Neuron (in vitro differentiated cells): ENCODE data around the gene CHAF1A.

ENCODE experiments used
- H2AFZ ChIP-seq: one replicate; pipeline ENCODE4 v1.6.1; 2013; ENCODE audit warnings: low read depth, mild to moderate bottlenecking, inconsistent platforms, low read length, moderate library complexity
- H3K27me3 ChIP-seq: one replicate; pipeline ENCODE4 v1.6.1; 2013; ENCODE audit warnings: low read length; ENCODE audit not compliant: insufficient read depth
- H3K36me3 ChIP-seq: one replicate; pipeline ENCODE4 v1.6.1; 2013; ENCODE audit warnings: low read length; ENCODE audit not compliant: insufficient read depth
- H3K4me1 ChIP-seq: one replicate; pipeline ENCODE4 v1.6.1; 2013; ENCODE audit warnings: low read length; ENCODE audit not compliant: insufficient read depth
- H3K4me3 ChIP-seq: 2 replicates; pipeline ENCODE4 v1.5.1; 2013; ENCODE audit warnings: mild to moderate bottlenecking, low read length, moderate library complexity
- H3K9me3 ChIP-seq: one replicate; pipeline ENCODE4 v1.6.1; 2013; ENCODE audit warnings: low read length

Gene CHAF1A

GRCh38 chr19:4402171-4403004 is at the start of gene CHAF1A:
Gene CHAF1A, plus strand, starts transcription at chr19:4402640. Its CDS starts 123 bp downstream, at chr19:4402763.
- Histone ChIP-seq H3K9me3 (no peaks in the 10 kb centered on the region), H3K4me3 (peak within 1 kb of the TSS; percentile 78)

GRCh38 chr19:4352701-4353121 is 49.7 kb upstream of the CHAF1A start:
- Histone ChIP-seq H3K36me3 (peaks cover 48% of the 10 kb centered on the region), H2AFZ (no peak overlapping the region), H3K4me3 (no peak overlapping the region), H3K9me3 (no peaks in the 10 kb centered on the region), H3K27me3 (no peaks in the 10 kb centered on the region), H3K4me1 (no peaks in the 10 kb centered on the region)

More at GRCh38 chr19:4402171-4403004, at the start of gene CHAF1A:
- H3K27me3 ChIP-seq = no peaks in the 10 kb centered on the region
- H3K36me3 ChIP-seq = peaks cover 23% of the 10 kb centered on the region
- H2AFZ ChIP-seq = peak within 1 kb of the TSS; percentile 39
- peaks cover 16% of the 10 kb centered on the region for H3K4me1 ChIP-seq

GRCh38 chr19:4354282-4354681 is 48.2 kb upstream of the CHAF1A start:
- H3K4me3 ChIP-seq = no peak overlapping the region

GRCh38 chr19:4354897-4355296 is 47.5 kb upstream of the CHAF1A start:
- H3K27me3 ChIP-seq = no peaks in the 10 kb centered on the region
- H3K9me3 ChIP-seq = no peaks in the 10 kb centered on the region
- no peak overlapping the region for H2AFZ ChIP-seq
- H3K36me3 ChIP-seq = peaks cover 53% of the 10 kb centered on the region
- no peak overlapping the region for H3K4me3 ChIP-seq
- H3K4me1 ChIP-seq = no peaks in the 10 kb centered on the region

More at GRCh38 chr19:4354282-4354681, 48.2 kb upstream of the CHAF1A start:
- H3K9me3 ChIP-seq = no peaks in the 10 kb centered on the region
- H3K27me3 ChIP-seq = no peaks in the 10 kb centered on the region
- H3K4me1 ChIP-seq = no peaks in the 10 kb centered on the region
- no peak overlapping the region for H2AFZ ChIP-seq
- peaks cover 50% of the 10 kb centered on the region for H3K36me3 ChIP-seq

- H2AFZ ChIP-seq = no peak overlapping the region
- H3K36me3 ChIP-seq = peaks cover 56% of the 10 kb centered on the region
- H3K27me3 ChIP-seq = no peaks in the 10 kb centered on the region
- H3K4me3 ChIP-seq = no peak overlapping the region
- no peaks in the 10 kb centered on the region for H3K4me1 ChIP-seq
- H3K9me3 ChIP-seq = no peaks in the 10 kb centered on the region
Measured at GRCh38 chr19:4357095-4357797, 45.2 kb upstream of the CHAF1A start.

GRCh38 chr19:4357921-4358326 is 44.5 kb upstream of the CHAF1A start:
- Histone ChIP-seq H3K4me3 (no peak overlapping the region), H2AFZ (no peak overlapping the region), H3K4me1 (no peaks in the 10 kb centered on the region), H3K9me3 (no peaks in the 10 kb centered on the region), H3K36me3 (peaks cover 60% of the 10 kb centered on the region), H3K27me3 (no peaks in the 10 kb centered on the region)

- H3K4me1 ChIP-seq = no peaks in the 10 kb centered on the region
- H3K36me3 ChIP-seq = peaks cover 65% of the 10 kb centered on the region
- no peak overlapping the region for H2AFZ ChIP-seq
- H3K27me3 ChIP-seq = no peaks in the 10 kb centered on the region
- no peak overlapping the region for H3K4me3 ChIP-seq
- no peaks in the 10 kb centered on the region for H3K9me3 ChIP-seq
Measured at GRCh38 chr19:4358709-4359626, 43.5 kb upstream of the CHAF1A start.

GRCh38 chr19:4359627-4360000 is 42.8 kb upstream of the CHAF1A start:
- H3K9me3 ChIP-seq = no peaks in the 10 kb centered on the region
- H2AFZ ChIP-seq = no peak overlapping the region
- H3K4me1 ChIP-seq = no peaks in the 10 kb centered on the region
- H3K27me3 ChIP-seq = no peaks in the 10 kb centered on the region
- peaks cover 61% of the 10 kb centered on the region for H3K36me3 ChIP-seq
- H3K4me3 ChIP-seq = no peak overlapping the region

- Histone ChIP-seq H3K9me3 (no peaks in the 10 kb centered on the region), H3K4me3 (no peak overlapping the region), H3K36me3 (peaks cover 59% of the 10 kb centered on the region)
Measured at GRCh38 chr19:4360081-4360569, 42.3 kb upstream of the CHAF1A start.

GRCh38 chr19:4360641-4361151 is 41.7 kb upstream of the CHAF1A start:
- H3K36me3 ChIP-seq = peaks cover 64% of the 10 kb centered on the region
- no peak overlapping the region for H3K4me3 ChIP-seq
- H3K27me3 ChIP-seq = no peaks in the 10 kb centered on the region
- H3K4me1 ChIP-seq = no peaks in the 10 kb centered on the region
- H3K9me3 ChIP-seq = no peaks in the 10 kb centered on the region
- H2AFZ ChIP-seq = no peak overlapping the region

More at GRCh38 chr19:4360081-4360569, 42.3 kb upstream of the CHAF1A start:
- H2AFZ ChIP-seq = no peak overlapping the region
- H3K27me3 ChIP-seq = no peaks in the 10 kb centered on the region
- no peaks in the 10 kb centered on the region for H3K4me1 ChIP-seq

GRCh38 chr19:4361152-4362046 is 41.0 kb upstream of the CHAF1A start:
- no peak overlapping the region for H3K4me3 ChIP-seq
- H3K27me3 ChIP-seq = no peaks in the 10 kb centered on the region
- H3K9me3 ChIP-seq = no peaks in the 10 kb centered on the region
- no peaks in the 10 kb centered on the region for H3K4me1 ChIP-seq
- H2AFZ ChIP-seq = no peak overlapping the region
- H3K36me3 ChIP-seq = peaks cover 69% of the 10 kb centered on the region
